ENCODE results near the gene SYNJ2. TPM values are rescaled to one million over a fixed set of nuclear protein-coding genes. Genes with fewer than 3 reads are reported as not detected.

The SYNJ2 gene
- total and polyA plus RNA-seq, 2 donors (not counting 3 experiments of a cell fraction or from before 2014, with no cell fraction given) = 35.1 to 78.2 TPM

- Histone ChIP-seq H3K4me1 (ENCODE audit: control insufficient read depth, extremely low read depth, insufficient read depth, low read length) (peaks cover 4% of the 10 kb centered on the region), H3K9ac (replicated peaks; ENCODE audit: extremely low read depth, insufficient read depth, low read length) (no peak overlapping the region), H3K27ac (ENCODE audit: insufficient read depth, low read depth, low read length) (no peak overlapping the region), H3K4me3 (replicated peaks in 1 of 3; ENCODE audit: insufficient read depth in 1 of 3, low read depth in 1 of 3, low read length in 3 of 3) (no peak overlapping the region), H2AFZ (ENCODE audit: low read depth, low read length) (no peak overlapping the region), H3K79me2 (ENCODE audit: control insufficient read depth, insufficient read depth, low read length) (no peaks in the 10 kb centered on the region), H3K4me2 (ENCODE audit: insufficient read depth, low read length) (no peak overlapping the region), H3K36me3 (ENCODE audit: control insufficient read depth in 2 of 2, extremely low read depth in 1 of 2, insufficient read depth in 2 of 2, low read length in 2 of 2) (no peaks in the 10 kb centered on the region), H3K9me3 (replicated peaks; ENCODE audit: control insufficient read depth, insufficient read depth, low read length) (no peaks in the 10 kb centered on the region), H3K9me1 (replicated peaks; ENCODE audit: control insufficient read depth, extremely low read depth, insufficient read depth, low read length) (no peaks in the 10 kb centered on the region), H4K20me1 (replicated peaks; ENCODE audit: control insufficient read depth, extremely low read depth, insufficient read depth, low read length) (no peaks in the 10 kb centered on the region), H3K27me3 (ENCODE audit: control insufficient read depth in 2 of 2, insufficient read depth in 2 of 2, low read length in 2 of 2) (no peaks in the 10 kb centered on the region)
- intact Hi-C loops (cut with micrococcal nuclease) = no loop called here
- TF ChIP-seq MYC (IDR thresholded peaks at IDR 0.05; ENCODE audit: low read depth, low read length) (no peak), FOS (IDR thresholded peaks at IDR 0.05; ENCODE audit: borderline replicate concordance, insufficient read depth, low read length) (no peak), CTCF (IDR thresholded peaks at IDR 0.05; ENCODE audit: extremely low read depth in 1 of 2, insufficient read depth in 1 of 2, low read depth in 1 of 2, low read length in 2 of 2) (no peak), POLR2AphosphoS5 (IDR thresholded peaks at IDR 0.05; ENCODE audit: insufficient read depth, low read depth, low read length) (no peak), GATA2 (IDR thresholded peaks at IDR 0.05; ENCODE audit: insufficient read depth, insufficient read length, low read depth, low read length) (no peak), JUN (IDR thresholded peaks at IDR 0.05; ENCODE audit: borderline replicate concordance, insufficient read depth, insufficient read length, low read depth) (no peak), POLR2A (IDR thresholded peaks at IDR 0.05; ENCODE audit: low read depth, low read length) (no peak), EZH2 (IDR thresholded peaks at IDR 0.05; ENCODE audit: borderline replicate concordance, low read depth, low read length, severe bottlenecking) (no peak)
- TF ChIP-seq, protein P1, sequence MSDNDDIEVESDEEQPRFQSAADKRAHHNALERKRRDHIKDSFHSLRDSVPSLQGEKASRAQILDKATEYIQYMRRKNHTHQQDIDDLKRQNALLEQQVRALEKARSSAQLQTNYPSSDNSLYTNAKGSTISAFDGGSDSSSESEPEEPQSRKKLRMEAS (IDR thresholded peaks at IDR 0.05; ENCODE audit: insufficient read depth, insufficient read length) = no peak
- BruUV-seq (replicated peaks) = no TSS peak
- DNase-seq (ENCODE audit: low read depth, low spot score) (no peak), FAIRE-seq (no peak)
- ChIA-PET CTCF (interaction anchor here (0.8 to 1.3 kb wide), 3 partner anchors 9 to 17 kb away, joined by 3 to 4 read pairs (median 4); no protein-coding TSS in a partner anchor), POLR2A (no interaction called here)
- dilution Hi-C loops (cut with MboI; ENCODE audit: extremely low pct_ligation_motif_present, low sequenced_read_pairs) = no loop called here
Observed at GRCh38 chr6:157951828-157952227, 29.8 kb upstream of the SYNJ2 start.
